SU-DHL-6 (cell line): ENCODE measurements around the gene KCNJ9.

Experiments used
- CTCF ChIP-seq: fragments of 200-600 bp; sonication (generic); IDR thresholded peaks from one replicate; pipeline ENCODE4 v1.5.1; 2017; ENCODE audit warnings: antibody characterized with exemption, mild to moderate bottlenecking, low read length, moderate library complexity; ENCODE audit not compliant: insufficient read depth, poor library complexity, severe bottlenecking
- EZH2phosphoT487 ChIP-seq: fragments of 200-600 bp; sonication (generic), shearing (Covaris generic); conservative IDR thresholded peaks from 2 replicates; pipeline ENCODE4 v1.6.1; 2018; ENCODE audit warnings: mild to moderate bottlenecking, antibody characterized with exemption, low read length, moderate library complexity, mixed read lengths

GRCh38 chr1:160104486-160104885 is 23.1 kb downstream of the KCNJ9 start:
- TF ChIP-seq EZH2phosphoT487 = no peak
- TF ChIP-seq CTCF = no peak
